HEK293 (cell line): ENCODE measurements around the gene MSANTD4.

ENCODE experiments used
- CTCF ChIP-seq: fragments of 450-650 bp; formaldehyde crosslinking; IDR thresholded peaks from 2 replicates; pipeline ENCODE4 v1.5.1; 2016; ENCODE audit warnings: missing biosample characterization, missing genetic modification characterization
- KLF16 ChIP-seq: fragments of 450-650 bp; formaldehyde crosslinking; IDR thresholded peaks from 2 replicates; pipeline ENCODE4 v1.5.1; 2017; ENCODE audit warnings: missing biosample characterization, missing genetic modification characterization
- REST ChIP-seq: fragments of 450-650 bp; formaldehyde crosslinking; IDR thresholded peaks from 2 replicates; pipeline ENCODE4 v1.5.1; 2016; ENCODE audit warnings: missing biosample characterization, missing genetic modification characterization
- SP7 ChIP-seq: fragments of 450-650 bp; formaldehyde crosslinking; IDR thresholded peaks from 2 replicates; pipeline ENCODE4 v1.5.1; 2016; ENCODE audit warnings: missing biosample characterization, missing genetic modification characterization
- ZNF138 ChIP-seq: fragments of 450-650 bp; formaldehyde crosslinking; IDR thresholded peaks from 2 replicates; pipeline ENCODE4 v1.5.1; 2016; ENCODE audit warnings: missing biosample characterization, missing genetic modification characterization, borderline replicate concordance
- ZNF23 ChIP-seq: fragments of 450-650 bp; formaldehyde crosslinking; IDR thresholded peaks from 2 replicates; pipeline ENCODE4 v1.5.1; 2016; ENCODE audit warnings: missing biosample characterization, missing genetic modification characterization, borderline replicate concordance
- ZNF777 ChIP-seq: fragments of 450-650 bp; formaldehyde crosslinking; IDR thresholded peaks from 2 replicates; pipeline ENCODE4 v1.5.1; 2017; ENCODE audit warnings: missing biosample characterization, missing genetic modification characterization, borderline replicate concordance

GRCh38 chr11:106021967-106022794, at the start of gene MSANTD4:
- TF ChIP-seq CTCF (tag by site-specific recombination) (no peak; the same call in 1 of the 2 replicates), ZNF777 (tag by site-specific recombination) (no peak), SP7 (tag by site-specific recombination) (peak; percentile 27; the same call in 1 of the 2 replicates), KLF16 (tag by site-specific recombination) (no peak; the same call in none of the 2 replicates), ZNF23 (tag by site-specific recombination) (no peak), ZNF138 (no peak), REST (tag by site-specific recombination) (no peak)
